ENCODE results near the gene SZT2.

SZT2 gene

GRCh38 chr1:43425045-43425444 lies 35.3 kb downstream of the SZT2 start:
- no peak for DNase-seq (ENCODE audit: low spot score)
- TF ChIP-seq, protein P1, sequence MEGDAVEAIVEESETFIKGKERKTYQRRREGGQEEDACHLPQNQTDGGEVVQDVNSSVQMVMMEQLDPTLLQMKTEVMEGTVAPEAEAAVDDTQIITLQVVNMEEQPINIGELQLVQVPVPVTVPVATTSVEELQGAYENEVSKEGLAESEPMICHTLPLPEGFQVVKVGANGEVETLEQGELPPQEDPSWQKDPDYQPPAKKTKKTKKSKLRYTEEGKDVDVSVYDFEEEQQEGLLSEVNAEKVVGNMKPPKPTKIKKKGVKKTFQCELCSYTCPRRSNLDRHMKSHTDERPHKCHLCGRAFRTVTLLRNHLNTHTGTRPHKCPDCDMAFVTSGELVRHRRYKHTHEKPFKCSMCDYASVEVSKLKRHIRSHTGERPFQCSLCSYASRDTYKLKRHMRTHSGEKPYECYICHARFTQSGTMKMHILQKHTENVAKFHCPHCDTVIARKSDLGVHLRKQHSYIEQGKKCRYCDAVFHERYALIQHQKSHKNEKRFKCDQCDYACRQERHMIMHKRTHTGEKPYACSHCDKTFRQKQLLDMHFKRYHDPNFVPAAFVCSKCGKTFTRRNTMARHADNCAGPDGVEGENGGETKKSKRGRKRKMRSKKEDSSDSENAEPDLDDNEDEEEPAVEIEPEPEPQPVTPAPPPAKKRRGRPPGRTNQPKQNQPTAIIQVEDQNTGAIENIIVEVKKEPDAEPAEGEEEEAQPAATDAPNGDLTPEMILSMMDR (IDR thresholded peaks at IDR 0.05; ENCODE audit: extremely low read depth, missing control alignments), result no peak

GRCh38 chr1:43426221-43426620 lies 36.5 kb downstream of the SZT2 start:
- no peak for DNase-seq (ENCODE audit: low spot score)
- TF ChIP-seq, protein P1 (IDR thresholded peaks at IDR 0.05; ENCODE audit: extremely low read depth, missing control alignments), result no peak

- TF ChIP-seq, protein P1 (IDR thresholded peaks at IDR 0.05; ENCODE audit: extremely low read depth, missing control alignments), result no peak
- DNase-seq (ENCODE audit: low spot score), result no peak
Measured at GRCh38 chr1:43427524-43427923, 37.8 kb downstream of the SZT2 start.

- no peak for DNase-seq (ENCODE audit: low spot score)
- TF ChIP-seq, protein P1 (IDR thresholded peaks at IDR 0.05; ENCODE audit: extremely low read depth, missing control alignments), result no peak
Measured at GRCh38 chr1:43427941-43428340, 38.2 kb downstream of the SZT2 start.

GRCh38 chr1:43430831-43431230 lies 41.1 kb downstream of the SZT2 start:
- TF ChIP-seq, protein P1 (IDR thresholded peaks at IDR 0.05; ENCODE audit: extremely low read depth, missing control alignments), result no peak
- DNase-seq (ENCODE audit: low spot score), result no peak

DNA sequence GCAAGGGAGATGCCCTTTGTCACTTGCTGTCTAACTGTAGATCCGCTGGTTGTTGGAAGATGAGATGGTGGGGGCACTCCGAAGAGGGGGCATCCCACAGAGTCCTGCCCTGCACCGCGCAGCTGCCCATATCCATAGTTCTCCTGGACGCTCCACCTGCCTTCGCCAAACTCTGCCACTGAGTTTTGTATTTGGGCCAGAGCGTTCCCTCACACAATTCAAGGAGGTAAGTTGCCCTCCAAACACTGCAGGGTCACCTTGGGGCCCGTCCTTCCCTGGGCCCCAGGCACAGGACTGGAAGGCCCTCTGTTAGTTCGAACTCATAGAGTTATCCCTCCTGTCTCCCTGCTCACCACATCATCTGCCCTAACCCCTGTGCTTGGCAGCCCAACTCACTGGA lies 42.0 kb downstream of the SZT2 start:
- DNase-seq (ENCODE audit: low spot score), result no peak
- TF ChIP-seq, protein P1 (IDR thresholded peaks at IDR 0.05; ENCODE audit: extremely low read depth, missing control alignments), result no peak

- DNase-seq (ENCODE audit: low spot score), result no peak
- TF ChIP-seq, protein P1 (IDR thresholded peaks at IDR 0.05; ENCODE audit: extremely low read depth, missing control alignments), result no peak
Measured at GRCh38 chr1:43432171-43432860, 42.6 kb downstream of the SZT2 start.

All from GM20000 (cell line).